IMR-90 (cell line): ENCODE measurements around the gene RPP40. TPM values are rescaled to one million over a fixed set of nuclear protein-coding genes. Genes with fewer than 3 reads are reported as not detected.

Experiments
- ATAC-seq: fragments of 200-7000 bp; cut with Tn5 transposase; 2 replicates; pipeline ENCODE4 v1.9.1; 2020; ENCODE audit warnings: low read depth, mild to moderate bottlenecking, moderate library complexity
- BruUV-seq: library from RNA; stranded (reverse); fragments of 400-500 nt; replicated peaks from 2 replicates; lab custom pipeline; 2021; lab: Mats Ljungman, UMichigan
- CTCF ChIA-PET: fragments of 300-600 bp; formaldehyde crosslinking; extraction: SDS; loops from one replicate; lab custom pipeline; 2021; ENCODE audit warnings: antibody characterized with exemption; lab: Yijun Ruan, JAX
- POLR2A ChIA-PET: fragments of 300-600 bp; sonication (Branson Sonifier 250); formaldehyde crosslinking; loops from one replicate; lab custom pipeline; 2022; ENCODE audit warnings: antibody characterized with exemption; ENCODE audit not compliant: unreplicated experiment; lab: Charles Lee
- DNase-seq: peaks from one replicate; pipeline ENCODE4 v3.0.0; 2013
- H2AFZ ChIP-seq: replicated peaks from 2 replicates; pipeline ENCODE3; 2013; ENCODE audit warnings: low read length, mild to moderate bottlenecking; ENCODE audit not compliant: poor library complexity
- H2AK5ac ChIP-seq: 2 replicates; pipeline ENCODE4 v1.6.1; 2013; ENCODE audit warnings: low read depth, low read length, inconsistent platforms
- H2AK9ac ChIP-seq: replicated peaks from 2 replicates; pipeline ENCODE3; 2013; ENCODE audit warnings: mild to moderate bottlenecking, low read depth, low read length, moderate library complexity; ENCODE audit not compliant: poor library complexity
- H2BK120ac ChIP-seq: 2 replicates; pipeline ENCODE4 v1.6.1; 2013; ENCODE audit warnings: low read depth, low read length, inconsistent platforms
- H2BK15ac ChIP-seq: 3 replicates; pipeline ENCODE4 v1.6.1; 2013; ENCODE audit warnings: low read depth, low read length, inconsistent platforms
- H2BK20ac ChIP-seq: 2 replicates; pipeline ENCODE4 v1.6.1; 2013; ENCODE audit warnings: low read depth, mild to moderate bottlenecking, inconsistent platforms, low read length, moderate library complexity
- H2BK5ac ChIP-seq: 2 replicates; pipeline ENCODE4 v1.6.1; 2013; ENCODE audit warnings: mild to moderate bottlenecking, low read depth, low read length, inconsistent platforms; ENCODE audit not compliant: poor library complexity, severe bottlenecking
- H3K14ac ChIP-seq: replicated peaks from 2 replicates; pipeline ENCODE4 v1.6.1; 2013; ENCODE audit warnings: low read depth, low read length, inconsistent platforms
- H3K18ac ChIP-seq: 2 replicates; pipeline ENCODE4 v1.6.1; 2013; ENCODE audit warnings: low read depth, low read length, control low read depth
- H3K23ac ChIP-seq: 2 replicates; pipeline ENCODE4 v1.6.1; 2013; ENCODE audit warnings: low read depth, low read length, inconsistent platforms
- H3K27ac ChIP-seq: 2 replicates; pipeline ENCODE4 v1.5.1; 2013; ENCODE audit warnings: mild to moderate bottlenecking, control low read depth, low read length; ENCODE audit not compliant: insufficient read depth
- H3K27me3 ChIP-seq: 2 replicates; pipeline ENCODE4 v1.6.1; 2013; ENCODE audit warnings: low read length; ENCODE audit not compliant: control insufficient read depth, insufficient read depth
- H3K36me3 ChIP-seq: 2 replicates; pipeline ENCODE4 v1.6.1; 2013; ENCODE audit warnings: low read length, mixed read lengths; ENCODE audit not compliant: control insufficient read depth, insufficient read depth
- H3K4ac ChIP-seq: 2 replicates; pipeline ENCODE4 v1.6.1; 2013; ENCODE audit warnings: low read depth, low read length, inconsistent platforms
- H3K4me1 ChIP-seq: 2 replicates; pipeline ENCODE4 v1.6.1; 2013; ENCODE audit warnings: low read length, mixed read lengths; ENCODE audit not compliant: control insufficient read depth, insufficient read depth
- H3K4me2 ChIP-seq: 2 replicates; pipeline ENCODE4 v1.6.1; 2013; ENCODE audit warnings: low read depth, mild to moderate bottlenecking, control low read depth, low read length, moderate library complexity
- H3K4me3 ChIP-seq: 2 replicates; pipeline ENCODE4 v1.5.1; 2013; ENCODE audit warnings: low read depth, mild to moderate bottlenecking, control low read depth, low read length, moderate library complexity; ENCODE audit not compliant: insufficient read depth
- H3K56ac ChIP-seq: 2 replicates; pipeline ENCODE4 v1.6.1; 2013; ENCODE audit warnings: low read length, inconsistent platforms; ENCODE audit not compliant: insufficient read depth; ENCODE audit errors: extremely low read depth
- H3K79me1 ChIP-seq, 2 experiments: 2 replicates each; pipeline ENCODE4 v1.6.1; 2013; ENCODE audit warnings: low read length in 2 of 2, inconsistent platforms in 1 of 2, low read depth in 1 of 2
- H3K9ac ChIP-seq: 2 replicates; pipeline ENCODE4 v1.6.1; 2013; ENCODE audit warnings: low read depth, low read length, control low read depth
- H3K9me1 ChIP-seq: 2 replicates; pipeline ENCODE4 v1.6.1; 2013; ENCODE audit warnings: low read length, inconsistent platforms; ENCODE audit not compliant: insufficient read depth
- H3K9me3 ChIP-seq: 2 replicates; pipeline ENCODE4 v1.6.1; 2013; ENCODE audit warnings: low read length; ENCODE audit not compliant: control insufficient read depth, insufficient read depth
- H4K20me1 ChIP-seq: 2 replicates; pipeline ENCODE4 v1.6.1; 2013; ENCODE audit warnings: low read length, inconsistent platforms; ENCODE audit not compliant: insufficient read depth
- H4K5ac ChIP-seq: 2 replicates; pipeline ENCODE4 v1.6.1; 2013; ENCODE audit warnings: mild to moderate bottlenecking, low read depth, low read length, control low read depth
- H4K8ac ChIP-seq, 2 experiments: 2 replicates each; pipeline ENCODE4 v1.6.1; 2013; ENCODE audit warnings: low read depth in 2 of 2, low read length in 2 of 2, control low read depth in 1 of 2, inconsistent platforms in 1 of 2
- H4K91ac ChIP-seq: 2 replicates; pipeline ENCODE4 v1.6.1; 2013; ENCODE audit warnings: low read depth, low read length, inconsistent platforms; ENCODE audit not compliant: insufficient read depth
- BHLHE40 ChIP-seq: fragments of 150-350 bp; IDR thresholded peaks from 2 replicates; pipeline ENCODE4 v1.6.1; 2016; ENCODE audit warnings: mild to moderate bottlenecking, low read depth, low read length
- CEBPB ChIP-seq: IDR thresholded peaks from 2 replicates; pipeline ENCODE4 v1.6.1; 2012; ENCODE audit warnings: low read depth, low read length, improper control_type of control experiment
- CHD1 ChIP-seq: IDR thresholded peaks from 2 replicates; pipeline ENCODE4 v1.6.1; 2012; ENCODE audit warnings: low read depth, low read length, improper control_type of control experiment
- CTCF ChIP-seq: conservative IDR thresholded peaks from 2 replicates; pipeline ENCODE4 v1.5.1; 2012; ENCODE audit warnings: mild to moderate bottlenecking, low read depth, low read length, improper control_type of control experiment
- ELK1 ChIP-seq: fragments of 150-350 bp; IDR thresholded peaks from 2 replicates; pipeline ENCODE4 v1.6.1; 2016; ENCODE audit warnings: low read depth, mild to moderate bottlenecking, low read length, moderate library complexity, borderline replicate concordance
- FOS ChIP-seq: fragments of 150-350 bp; IDR thresholded peaks from 2 replicates; pipeline ENCODE4 v1.6.1; 2016; ENCODE audit warnings: low read depth, low read length
- MAFK ChIP-seq: IDR thresholded peaks from 2 replicates; pipeline ENCODE4 v1.6.1; 2012; ENCODE audit warnings: low read depth, low read length, improper control_type of control experiment
- MAZ ChIP-seq: IDR thresholded peaks from 2 replicates; pipeline ENCODE4 v1.6.1; 2012; ENCODE audit warnings: low read depth, mild to moderate bottlenecking, low read length, improper control_type of control experiment, moderate library complexity, borderline replicate concordance
- MXI1 ChIP-seq: IDR thresholded peaks from 2 replicates; pipeline ENCODE4 v1.6.1; 2012; ENCODE audit warnings: low read depth, mild to moderate bottlenecking, low read length, moderate library complexity, borderline replicate concordance
- NFE2L2 ChIP-seq: fragments of 150-350 bp; IDR thresholded peaks from 2 replicates; pipeline ENCODE4 v1.6.1; 2016; ENCODE audit warnings: low read depth, mild to moderate bottlenecking, low read length
- POLR2A ChIP-seq: IDR thresholded peaks from 2 replicates; pipeline ENCODE4 v1.6.1; 2012; ENCODE audit warnings: mild to moderate bottlenecking, low read depth, low read length
- RAD21 ChIP-seq: IDR thresholded peaks from 2 replicates; pipeline ENCODE4 v1.6.1; 2012; ENCODE audit warnings: low read length, improper control_type of control experiment
- RCOR1 ChIP-seq: IDR thresholded peaks from 2 replicates; pipeline ENCODE4 v1.6.1; 2012; ENCODE audit warnings: mild to moderate bottlenecking, low read length, improper control_type of control experiment; ENCODE audit not compliant: insufficient replicate concordance
- RFX5 ChIP-seq: IDR thresholded peaks from 2 replicates; pipeline ENCODE4 v1.8.0; 2012; ENCODE audit warnings: low read depth, mild to moderate bottlenecking, low read length, moderate library complexity
- SMC3 ChIP-seq: fragments of 150-350 bp; IDR thresholded peaks from 2 replicates; pipeline ENCODE4 v1.6.1; 2016; ENCODE audit warnings: low read depth, mild to moderate bottlenecking, antibody characterized with exemption, low read length, moderate library complexity
- USF2 ChIP-seq: fragments of 150-350 bp; IDR thresholded peaks from 2 replicates; pipeline ENCODE4 v1.6.1; 2017; ENCODE audit warnings: mild to moderate bottlenecking, antibody characterized with exemption, low read length, low read depth
- WGBS, 2 experiments: methylation state at CpG; one replicate each; pipeline versions ENCODE4 v1.1.5 to v1.1.7; 2013; ENCODE audit warnings: missing lambda C conversion rate in 2 of 2; ENCODE audit not compliant: insufficient read length in 1 of 2; ENCODE audit errors: extremely low coverage in 2 of 2; 5-methylcytosine and 5-hydroxymethylcytosine counted together
- dilution Hi-C: fragments of 300-500 bp; cut with HindIII; formaldehyde crosslinking; loops from one replicate; pipeline ENCODE4 v1.14.3; 2018; ENCODE audit warnings: low sequenced_read_pairs; ENCODE audit not compliant: unreplicated experiment
- in situ Hi-C: fragments of 300-500 bp; cut with MboI; formaldehyde crosslinking; loops from 3 replicates; pipeline ENCODE4 v1.14.3; 2019; ENCODE audit warnings: low sequenced_read_pairs, inconsistent platforms, mixed read lengths
- intact Hi-C: fragments of 100-400 bp; cut with micrococcal nuclease; formaldehyde crosslinking; loops from 2 replicates; pipeline ENCODE4 v1.10.0; 2022
- polyA plus RNA-seq, 3 experiments: library from polyadenylated mRNA; depleted of rRNA; stranded (reverse); fragments of >200 nt; gene quantifications; 2 replicates each; pipeline ENCODE4 v1.2.3, GENCODE V29; 2012; ENCODE audit warnings: low replicate concordance in 1 of 3
- total RNA-seq: library from RNA; depleted of rRNA; stranded (reverse); fragments of >200 nt; gene quantifications from 2 replicates; pipeline ENCODE4 v1.2.3, GENCODE V29; 2012

RPP40 gene
- total and polyA plus RNA-seq, 2 of the 4 experiments (the other 2 are of a cell fraction), result 8.1 to 22.2 TPM

GRCh38 chr6:5045416-5045815 is 41.6 kb upstream of the RPP40 start:
- DNase-seq, result peak; percentile 59
- H2AK9ac ChIP-seq, result no peak overlapping the region
- H3K23ac ChIP-seq, result no peak overlapping the region
- peak; percentile 81 for ATAC-seq
- H4K8ac ChIP-seq, result no peak overlapping the region
- peaks cover 4% of the 10 kb centered on the region; the same call in 1 of the 2 replicates for H3K9me3 ChIP-seq
- no peak overlapping the region for H2AFZ ChIP-seq
- H3K18ac ChIP-seq, result no peak overlapping the region
- H3K4ac ChIP-seq, result no peak overlapping the region
- H3K4me1 ChIP-seq, result peaks cover 2% of the 10 kb centered on the region
- H3K79me1 ChIP-seq, result no peaks in the 10 kb centered on the region
- no peak overlapping the region for H3K56ac ChIP-seq
- POLR2A ChIA-PET, result interaction anchor here (0.6 kb wide), 1 partner anchor 116 kb away, joined by 4 read pairs; no protein-coding TSS in a partner anchor
- no peak overlapping the region for H2BK20ac ChIP-seq
- no peaks in the 10 kb centered on the region for H3K27me3 ChIP-seq
- peak overlapping the region; percentile 31; the same call in 1 of the 2 replicates for H4K5ac ChIP-seq
- BruUV-seq, result no TSS peak
- no peak overlapping the region for H3K27ac ChIP-seq
- in situ Hi-C loops, result no loop called here
- 6% methylated on average over 2 of the region's 8 CpGs; no CpG with 5 or more reads in 1 of the 2 experiments for WGBS, 2 experiments
- 0 out of 2 replicates have a peak overlapping the region, but pooled peaks have one; percentile 28 for H3K9ac ChIP-seq
- no peak overlapping the region for H2BK120ac ChIP-seq
- dilution Hi-C loops, result no loop called here
- TF ChIP-seq RAD21, result no peak
- TF ChIP-seq RFX5, result no peak
- TF ChIP-seq BHLHE40, result no peak
- no peak for TF ChIP-seq NFE2L2
- TF ChIP-seq FOS, result no peak
- no peak for TF ChIP-seq CEBPB
- TF ChIP-seq MAFK, result no peak
- TF ChIP-seq USF2, result no peak
- no peak for TF ChIP-seq MXI1
- no peak for TF ChIP-seq CHD1
- TF ChIP-seq MAZ, result no peak
- TF ChIP-seq ELK1, result no peak
- TF ChIP-seq RCOR1, result no peak
- TF ChIP-seq CTCF, result no peak
- no peak for TF ChIP-seq POLR2A
- no peak for TF ChIP-seq SMC3
- CTCF ChIA-PET, result no interaction called here
- H2BK15ac ChIP-seq, result no peak overlapping the region; the same call in 2 of the 3 replicates
- H3K9me1 ChIP-seq, result 0 out of 2 replicates have a peak, but pooled peaks cover 3% of the 10 kb centered on the region
- H4K91ac ChIP-seq, result no peak overlapping the region
- intact Hi-C loops, result no loop called here
- no peak overlapping the region for H3K14ac ChIP-seq
- peak overlapping the region; percentile 22; the same call in 1 of the 2 replicates for H3K4me3 ChIP-seq
- H2AK5ac ChIP-seq, result no peak overlapping the region
- H3K36me3 ChIP-seq, result no peaks in the 10 kb centered on the region
- H3K4me2 ChIP-seq, result peak overlapping the region; percentile 64
- no peaks in the 10 kb centered on the region for H4K20me1 ChIP-seq
- H2BK5ac ChIP-seq, result no peak overlapping the region
